ENCODE measurements around the gene RAMACL.

Gene RAMACL

DNA sequence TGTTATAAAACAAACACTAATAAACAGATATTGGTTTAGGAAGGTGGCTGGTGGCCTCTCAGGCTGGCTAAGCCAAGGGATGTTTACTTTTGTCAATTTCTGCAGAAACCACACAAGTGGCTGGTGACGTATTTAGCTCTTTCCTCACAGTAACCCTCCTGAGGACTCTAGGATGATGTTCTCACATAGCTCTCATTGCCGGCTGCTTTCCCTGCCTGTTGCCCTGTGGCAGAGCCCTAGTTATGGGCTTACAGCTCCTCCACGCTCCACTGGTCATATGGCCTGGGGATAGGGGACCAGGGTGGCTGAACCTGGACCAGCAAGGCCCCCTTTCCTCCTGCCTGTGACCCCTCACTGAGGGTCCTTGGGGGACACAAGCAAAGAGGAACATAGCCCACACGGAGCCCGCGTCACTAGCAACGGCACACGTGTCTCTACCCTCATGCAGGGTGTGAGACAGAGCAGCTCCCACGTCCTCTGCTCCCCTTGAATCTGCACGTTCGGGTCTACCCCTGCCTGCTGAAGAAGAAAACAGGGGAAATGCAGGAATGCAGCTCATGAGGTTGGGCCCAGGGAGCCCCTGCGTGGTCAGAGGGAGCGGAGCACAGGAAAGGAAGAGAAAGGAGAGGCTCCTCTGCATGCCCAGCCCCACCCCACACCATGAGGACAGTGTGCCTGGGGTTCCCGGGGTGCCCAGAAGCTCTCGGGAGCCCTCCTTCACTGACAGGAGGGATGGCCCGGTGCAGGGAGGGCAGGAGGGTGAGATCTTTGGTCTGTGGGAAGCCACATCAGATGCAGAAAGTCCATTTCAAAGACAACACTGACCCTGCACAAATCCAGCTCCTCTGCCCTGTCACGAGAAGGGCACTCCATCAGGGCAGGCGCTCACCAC, 13.9 kb downstream of the RAMACL start:
- no peak for DNase-seq

DNA sequence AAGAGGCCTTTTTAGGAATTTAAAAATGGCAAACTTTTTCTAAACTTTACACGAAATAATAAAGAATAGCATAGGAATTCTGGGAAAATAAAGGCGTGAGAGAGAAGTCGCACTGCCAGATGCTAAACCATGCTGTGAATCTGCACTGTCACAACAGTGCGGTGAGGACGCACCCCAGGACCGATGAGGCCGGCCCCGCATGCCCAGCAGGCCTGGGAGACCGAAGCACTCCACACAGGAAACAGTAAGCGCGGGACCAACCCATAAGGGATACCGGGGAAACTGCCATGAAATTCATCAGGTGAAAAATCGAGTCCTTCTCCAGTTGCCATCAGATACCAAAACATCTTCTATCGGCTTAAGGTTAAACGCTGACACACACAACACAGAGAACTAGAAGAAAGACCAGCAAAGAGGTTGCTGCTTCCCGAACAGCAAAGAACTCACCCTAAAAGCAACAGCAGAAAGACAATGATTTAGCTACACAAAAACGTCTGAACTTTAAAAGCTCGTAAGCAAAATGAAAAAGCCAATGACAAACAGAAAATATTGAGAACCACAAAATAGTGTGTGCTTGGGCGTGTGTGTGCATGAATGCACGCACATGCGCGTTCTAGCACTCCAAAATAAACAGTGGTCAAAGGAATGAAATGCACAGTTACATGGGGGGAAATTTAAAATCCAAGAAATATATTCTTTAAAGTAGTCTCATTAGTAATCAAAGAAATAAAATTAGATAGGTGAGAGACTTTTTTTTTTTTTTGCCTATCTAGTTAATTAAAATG, 15.4 kb downstream of the RAMACL start:
- DNase-seq: no peak

DNA sequence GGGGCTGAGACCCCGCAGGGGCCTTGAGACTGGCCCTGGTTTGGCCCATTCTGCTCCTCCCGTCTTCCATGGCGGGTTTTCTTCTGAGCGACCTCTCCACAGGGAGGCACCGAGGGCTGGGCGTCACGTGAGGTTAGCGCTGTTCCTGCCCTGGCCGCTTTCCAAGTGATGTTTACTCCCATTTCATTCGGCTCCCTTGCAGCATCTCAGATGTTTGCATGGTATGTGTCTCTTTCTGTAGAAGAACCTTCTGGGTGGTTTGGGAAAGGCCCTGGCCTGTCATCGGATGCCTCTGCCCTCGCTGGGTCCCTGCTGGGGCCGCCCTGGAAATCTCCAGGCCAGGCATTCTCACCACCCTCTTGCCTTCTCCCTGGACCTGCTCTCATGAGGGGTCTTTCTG, 17.3 kb downstream of the RAMACL start:
- DNase-seq: no peak

- no peak for DNase-seq
Observed at GRCh38 chr6:166567813-166568212, 18.7 kb downstream of the RAMACL start.

- no peak for DNase-seq
Observed at GRCh38 chr6:166567107-166567506, 19.4 kb downstream of the RAMACL start.

- no peak for DNase-seq
Observed at GRCh38 chr6:166566026-166567011, 20.2 kb downstream of the RAMACL start.

DNA sequence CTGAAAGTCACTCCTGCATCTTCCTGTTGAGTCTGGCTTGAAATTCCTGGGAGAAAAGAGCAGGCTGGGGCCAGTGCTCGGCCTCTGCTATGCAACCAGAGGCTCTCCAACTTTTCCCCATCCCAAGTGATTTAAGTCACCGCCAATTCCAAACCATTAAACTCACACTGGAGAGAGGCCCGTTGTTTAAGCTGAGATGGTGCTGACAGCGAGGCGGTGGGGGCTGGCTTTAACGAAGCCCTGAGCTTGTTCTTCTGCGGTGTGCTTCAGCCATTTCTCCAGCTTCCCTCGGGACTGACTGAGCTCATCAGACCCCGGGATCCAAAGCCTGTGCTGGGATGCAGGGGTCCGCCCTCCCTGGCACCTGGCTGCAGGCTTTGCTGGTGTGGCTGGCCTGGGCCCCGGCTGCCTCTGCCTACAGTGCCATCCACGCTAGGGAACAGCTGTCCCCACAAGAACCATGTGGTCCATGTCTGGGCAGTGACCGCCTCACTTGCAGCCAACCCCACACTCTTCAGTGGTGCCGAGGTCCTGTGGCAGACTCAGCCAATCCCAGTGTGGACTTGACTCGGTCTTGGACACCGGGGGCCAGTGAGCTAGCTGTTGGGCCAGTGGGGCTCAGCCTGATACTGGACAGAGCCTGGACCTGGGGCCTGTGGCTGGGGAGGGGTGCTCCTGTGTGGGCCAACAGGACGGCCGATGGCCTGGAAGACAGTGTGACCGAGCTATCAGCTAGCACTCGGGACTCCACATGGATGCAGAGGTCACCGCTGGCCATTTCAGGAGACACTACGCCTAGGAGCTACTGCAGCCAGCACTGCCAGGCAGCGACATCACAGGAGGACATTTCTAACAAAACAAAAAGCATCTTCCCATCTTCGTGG, 21.2 kb downstream of the RAMACL start:
- DNase-seq: no peak

- DNase-seq: no peak
Observed at GRCh38 chr6:166563805-166564204, 22.7 kb downstream of the RAMACL start.

GRCh38 chr6:166563200-166563599, 23.3 kb downstream of the RAMACL start:
- no peak for DNase-seq

GRCh38 chr6:166562726-166563125, 23.8 kb downstream of the RAMACL start:
- no peak for DNase-seq

- DNase-seq: no peak
Observed at GRCh38 chr6:166561771-166562359, 24.6 kb downstream of the RAMACL start.

- no peak for DNase-seq
Observed at GRCh38 chr6:166560222-166560621, 26.3 kb downstream of the RAMACL start.

DNA sequence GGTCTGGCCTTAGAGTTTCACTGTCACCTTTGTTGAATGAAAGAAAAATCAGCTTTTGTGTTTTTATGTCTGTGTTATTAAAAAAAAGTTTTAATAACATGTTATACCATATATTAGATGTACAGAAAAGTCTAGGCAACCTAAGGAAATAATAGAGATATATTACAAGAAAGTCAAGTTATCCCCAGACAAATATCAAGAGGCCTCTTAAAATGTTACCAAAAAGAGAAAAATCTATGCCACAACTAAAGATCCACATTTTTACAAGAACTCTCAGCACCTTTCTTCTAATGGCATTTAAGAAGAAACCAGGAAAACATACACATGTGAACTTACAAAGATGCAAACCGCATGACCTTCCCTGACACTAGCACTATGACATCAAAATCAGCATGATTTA, 26.8 kb downstream of the RAMACL start:
- DNase-seq: no peak

- DNase-seq: no peak
Observed at GRCh38 chr6:166559211-166559610, 27.3 kb downstream of the RAMACL start.

- DNase-seq: no peak
Observed at GRCh38 chr6:166558156-166559005, 28.1 kb downstream of the RAMACL start.

- no peak for DNase-seq
Observed at GRCh38 chr6:166556863-166557322, 29.6 kb downstream of the RAMACL start.

DNA sequence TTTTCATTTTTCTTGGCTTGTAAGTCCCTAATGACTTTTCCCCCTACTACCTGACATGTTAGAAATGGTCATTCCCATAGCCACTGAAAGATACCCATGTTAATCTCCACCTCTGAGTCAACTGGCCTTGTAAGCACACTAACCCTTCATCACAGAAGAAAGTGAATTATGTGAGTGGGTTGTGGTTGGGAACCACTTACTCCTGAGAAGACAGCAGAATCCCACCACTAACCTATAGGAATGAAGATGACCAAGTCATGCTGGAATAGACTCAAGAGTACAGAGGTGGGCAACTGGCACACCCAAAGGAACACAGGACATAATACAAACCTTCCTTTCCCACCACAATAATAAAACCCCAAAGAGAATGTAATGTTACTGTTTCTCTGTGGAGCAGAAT, 30.1 kb downstream of the RAMACL start:
- no peak for DNase-seq

DNA sequence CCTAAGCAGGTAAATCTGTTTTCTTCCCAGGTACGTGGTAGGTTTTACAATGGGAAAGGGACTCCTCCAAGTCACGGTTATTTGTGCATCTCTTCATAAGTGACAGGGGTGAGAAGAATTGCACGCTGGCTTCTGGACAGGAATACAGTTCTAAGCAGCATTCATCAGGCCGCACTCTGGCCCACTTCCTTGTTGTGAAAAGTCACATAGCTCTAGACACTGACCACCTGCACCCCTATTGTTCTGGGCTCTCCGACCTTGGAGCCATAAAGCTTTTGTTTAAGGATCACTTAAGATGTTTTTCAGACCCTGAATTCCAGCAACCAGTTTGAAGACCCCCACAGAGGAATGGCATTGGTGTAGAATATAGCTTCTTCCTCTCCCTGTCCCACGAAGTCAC, 31.4 kb downstream of the RAMACL start:
- no peak for DNase-seq

DNA sequence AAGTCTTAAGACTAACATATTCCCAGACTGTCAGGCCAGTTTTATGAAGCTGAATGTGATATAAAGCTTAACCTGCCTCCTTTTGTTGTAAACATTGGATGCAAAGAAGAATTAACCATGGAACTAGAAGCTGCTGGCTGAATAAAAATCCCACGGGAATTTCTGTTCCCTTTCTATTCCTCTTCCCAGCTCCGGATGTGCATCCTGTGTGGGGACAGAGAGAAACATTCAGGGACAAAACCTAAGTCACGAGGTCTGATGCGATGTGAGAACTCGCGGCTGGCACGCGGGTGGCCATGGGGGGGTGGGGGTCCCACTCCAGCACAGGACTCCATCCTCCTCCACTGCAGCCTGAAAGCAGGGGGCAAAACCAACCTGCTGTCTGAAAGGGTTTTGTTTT, 32.2 kb downstream of the RAMACL start:
- DNase-seq: no peak

GRCh38 chr6:166553563-166554271, 32.8 kb downstream of the RAMACL start:
- no peak for DNase-seq

Data from stimulated activated naive CD4-positive, alpha-beta T cell treated with Interleukin-2 at 50 U/mL for 16 hours (primary cell).